Umbilical cord (tissue), 2 donors: Measurements from ENCODE around the gene HEXIM2. TPM values are rescaled to one million over a fixed set of nuclear protein-coding genes. Genes with fewer than 3 reads are reported as not detected.

Experiments used
- DNase-seq: peaks from one replicate; pipeline ENCODE4 v3.0.0-alpha.2; 2015; ENCODE audit warnings: low spot score
- total RNA-seq: library from RNA; depleted of rRNA; stranded (reverse); fragments of >200 nt; gene quantifications from one replicate; pipeline ENCODE4 v1.2.3, GENCODE V29; 2014; ENCODE audit warnings: low replicate concordance; ENCODE audit not compliant: insufficient read depth

Gene HEXIM2
- total RNA-seq, 1 donor from 2014 or later: 1.9 TPM

GRCh38 chr17:45143767-45144198, 17.9 kb upstream of the HEXIM2 start:
- peak; percentile 97 for DNase-seq

GRCh38 chr17:45144199-45145034, 17.3 kb upstream of the HEXIM2 start:
- DNase-seq: peak; percentile 92

GRCh38 chr17:45145035-45145389, 16.7 kb upstream of the HEXIM2 start:
- DNase-seq: no peak

- no peak for DNase-seq
Measured at GRCh38 chr17:45146166-45146565, 15.5 kb upstream of the HEXIM2 start.

GRCh38 chr17:45146592-45146889, 15.1 kb upstream of the HEXIM2 start:
- no peak for DNase-seq

GRCh38 chr17:45146890-45147580, 14.6 kb upstream of the HEXIM2 start:
- DNase-seq: peak; percentile 84

- peak; percentile 97 for DNase-seq
Measured at GRCh38 chr17:45147581-45148182, 14.0 kb upstream of the HEXIM2 start.

- peak; percentile 100 for DNase-seq
Measured at GRCh38 chr17:45148183-45149036, 13.3 kb upstream of the HEXIM2 start, which contains the start of gene HEXIM1. TSS of gene HEXIM1 (plus strand) at chr17:45148475. CDS start at chr17:45149191, 716 bp downstream.

- peak; percentile 93 for DNase-seq
Measured at GRCh38 chr17:45149037-45149668, 12.5 kb upstream of the HEXIM2 start.

- DNase-seq: peak; percentile 79
Measured at GRCh38 chr17:45149669-45150664, 11.7 kb upstream of the HEXIM2 start.

- DNase-seq: no peak
Measured at GRCh38 chr17:45150911-45151809, 10.5 kb upstream of the HEXIM2 start.

GRCh38 chr17:45155029-45155428, 6.6 kb upstream of the HEXIM2 start:
- DNase-seq: no peak

- no peak for DNase-seq
Measured at GRCh38 chr17:45155483-45155882, 6.2 kb upstream of the HEXIM2 start.

- no peak for DNase-seq
Measured at GRCh38 chr17:45156242-45156641, 5.4 kb upstream of the HEXIM2 start.

GRCh38 chr17:45160447-45161287, 1.0 kb upstream of the HEXIM2 start:
- DNase-seq: peak; percentile 80

GRCh38 chr17:45162025-45162687, 481 bp downstream of the HEXIM2 start:
- no peak for DNase-seq

- no peak for DNase-seq
Measured at GRCh38 chr17:45164734-45165269, 3.1 kb downstream of the HEXIM2 start.
